GM21576 (cell line): ENCODE results near the gene CDR2L.
"Not testable (repeated sequence)": the region's sequence is repeated elsewhere in the genome, so short reads cannot be mapped to it uniquely, and the experiment has no call there.

Experiments used
- ATAC-seq: cut with Tn5 transposase; IDR thresholded peaks from one replicate; pipeline ENCODE4 v1.9.1; 2021; ENCODE audit warnings: mild to moderate bottlenecking, moderate library complexity; ENCODE audit not compliant: unreplicated experiment

Gene CDR2L

GRCh38 chr17:75009139-75009724 lies 21.8 kb downstream of the CDR2L start:
- no peak for ATAC-seq

- ATAC-seq, result no peak
Observed at GRCh38 chr17:75010683-75011400, 23.4 kb downstream of the CDR2L start.

- ATAC-seq, result no peak
Observed at GRCh38 chr17:75011401-75012095, 24.1 kb downstream of the CDR2L start.

GRCh38 chr17:75012096-75012345 lies 24.6 kb downstream of the CDR2L start:
- ATAC-seq, result no peak

GRCh38 chr17:75012346-75013091 lies 25.1 kb downstream of the CDR2L start, which contains the start of gene MRPL58:
Gene MRPL58, plus strand, starts transcription at chr17:75012670. Its CDS starts 17 bp downstream, at chr17:75012687.
- peak; percentile 72 for ATAC-seq

GRCh38 chr17:75013092-75013559 lies 25.7 kb downstream of the CDR2L start:
- no peak for ATAC-seq

GRCh38 chr17:75019146-75019545 lies 31.7 kb downstream of the CDR2L start:
- ATAC-seq, result no peak

GRCh38 chr17:75019710-75020109 lies 32.3 kb downstream of the CDR2L start:
- ATAC-seq, result no peak

GRCh38 chr17:75020331-75021110 lies 33.1 kb downstream of the CDR2L start:
- no peak for ATAC-seq

- no peak for ATAC-seq
Observed at GRCh38 chr17:75024686-75025397, 37.4 kb downstream of the CDR2L start.

- ATAC-seq, result not testable (repeated sequence)
Observed at GRCh38 chr17:75025398-75025734, 37.9 kb downstream of the CDR2L start.

- ATAC-seq, result not testable (repeated sequence)
Observed at GRCh38 chr17:75026650-75027049, 39.2 kb downstream of the CDR2L start.

GRCh38 chr17:75030161-75030560 lies 42.7 kb downstream of the CDR2L start:
- ATAC-seq, result no peak

GRCh38 chr17:75031972-75032719 lies 44.7 kb downstream of the CDR2L start:
- no peak for ATAC-seq

- no peak for ATAC-seq
Observed at GRCh38 chr17:75032720-75033280, 45.4 kb downstream of the CDR2L start.

GRCh38 chr17:75033346-75034235 lies 46.2 kb downstream of the CDR2L start:
- peak; percentile 34 for ATAC-seq

- peak; percentile 49 for ATAC-seq
Observed at GRCh38 chr17:75034236-75034908, 46.9 kb downstream of the CDR2L start.
